T-cell (primary cell): ENCODE measurements around the gene KCNIP1. TPM values are rescaled to one million over a fixed set of nuclear protein-coding genes. Genes with fewer than 3 reads are reported as not detected.

Source experiments
- ATAC-seq, 4 experiments: fragments of 200-7000 bp in 3 of 4; fragments of 150-1000 bp in 1 of 4; cut with Tn5 transposase; replicated peaks in 1 of 4; 1 replicate in 3 of 4; 2 replicates in 1 of 4; pipeline ENCODE4 v1.10.0; 2021; ENCODE audit warnings: moderate library complexity in 3 of 4, mild to moderate bottlenecking in 2 of 4, moderate number of reproducible peaks in 1 of 4
- CTCF ChIA-PET, 2 donors: fragments of 300-600 bp; sonication (Branson Sonifier 250); formaldehyde crosslinking; loops; one replicate each; lab custom pipeline; 2022; ENCODE audit warnings: antibody characterized with exemption in 2 of 2; lab: Charles Lee
- POLR2A ChIA-PET, 2 donors: fragments of 300-600 bp; sonication (Branson Sonifier 250); formaldehyde crosslinking; loops; one replicate each; lab custom pipeline; 2022; ENCODE audit warnings: antibody characterized with exemption in 2 of 2; lab: Charles Lee
- DNase-seq, 35 experiments: peaks; one replicate each; pipeline versions ENCODE4 v3.0.0 to v3.0.0-alpha.2; 2013 to 2023
- H3K27ac ChIP-seq: one replicate; pipeline ENCODE4 v1.5.1; 2013; ENCODE audit warnings: low read length
- H3K27me3 ChIP-seq, 2 experiments: replicated peaks in 1 of 2; 1 replicate in 1 of 2; 2 replicates in 1 of 2; pipeline versions ENCODE4 v1.6.1 to v1.7.0; 2013; ENCODE audit warnings: low read length in 1 of 2, mixed read lengths in 1 of 2; ENCODE audit not compliant: control insufficient read depth in 2 of 2, insufficient read depth in 2 of 2; ENCODE audit errors: extremely low read depth in 1 of 2
- H3K36me3 ChIP-seq, 2 donors: 1 replicate in 1 of 2; 2 replicates in 1 of 2; pipeline versions ENCODE4 v1.6.1 to v1.7.0; 2013; ENCODE audit warnings: low read length in 1 of 2; ENCODE audit not compliant: control insufficient read depth in 2 of 2, insufficient read depth in 1 of 2; ENCODE audit errors: extremely low read depth in 1 of 2
- H3K4me1 ChIP-seq, 2 experiments: 1 replicate in 1 of 2; 2 replicates in 1 of 2; pipeline versions ENCODE4 v1.6.1 to v1.7.0; 2013; ENCODE audit warnings: low read length in 2 of 2, mixed read lengths in 1 of 2; ENCODE audit not compliant: insufficient read depth in 2 of 2, control insufficient read depth in 1 of 2; ENCODE audit errors: extremely low read depth in 1 of 2
- H3K4me3 ChIP-seq, 2 donors: 1 replicate in 1 of 2; 2 replicates in 1 of 2; pipeline versions ENCODE4 v1.5.1 to v1.7.0; 2013; ENCODE audit warnings: mild to moderate bottlenecking in 2 of 2, low read length in 1 of 2, moderate library complexity in 1 of 2; ENCODE audit not compliant: control insufficient read depth in 1 of 2; ENCODE audit errors: extremely low read depth in 1 of 2
- H3K9me3 ChIP-seq: 2 replicates; pipeline ENCODE4 v1.7.0; 2013
- H3K27ac Mint-ChIP-seq, 2 donors: one replicate each; pipeline ENCODE4 v1.8.0; 2020 to 2021; ENCODE audit warnings: mild to moderate bottlenecking in 2 of 2, mixed read lengths in 2 of 2
- H3K27me3 Mint-ChIP-seq, 2 donors: one replicate each; pipeline ENCODE4 v1.8.0; 2021 to 2022; ENCODE audit warnings: mixed read lengths in 2 of 2
- H3K36me3 Mint-ChIP-seq: one replicate; pipeline ENCODE4 v1.8.0; 2021; ENCODE audit warnings: mixed read lengths
- H3K4me1 Mint-ChIP-seq, 3 donors: one replicate each; pipeline ENCODE4 v1.8.0; 2020 to 2022; ENCODE audit warnings: mixed read lengths in 3 of 3, mild to moderate bottlenecking in 1 of 3
- H3K4me3 Mint-ChIP-seq, 3 donors: one replicate each; pipeline ENCODE4 v1.8.0; 2020 to 2022; ENCODE audit warnings: mild to moderate bottlenecking in 3 of 3, mixed read lengths in 3 of 3, moderate library complexity in 3 of 3
- H3K9me3 Mint-ChIP-seq, 3 donors: one replicate each; pipeline ENCODE4 v1.8.0; 2020 to 2022; ENCODE audit warnings: mixed read lengths in 3 of 3
- WGBS: methylation state at CpG from one replicate; pipeline ENCODE4 v1.1.5; 2013; ENCODE audit warnings: missing lambda C conversion rate; ENCODE audit not compliant: insufficient coverage; 5-methylcytosine and 5-hydroxymethylcytosine counted together
- total RNA-seq, 35 experiments: library from RNA in 6 of 35; stranded (reverse) in 6 of 35; fragments of 120-200 nt in 1 of 35; gene quantifications; one replicate each; pipeline versions ENCODE4 v1.2.1 to v1.2.4 and lab custom pipeline; 2013 to 2026

KCNIP1 gene
- total RNA-seq, 5 donors from 2014 or later (not counting 1 experiment from before 2014, with no cell fraction given): not detected

GRCh38 chr5:170494041-170494440 is 9.8 kb upstream of the KCNIP1 start:
- CTCF ChIA-PET: no interaction called here
- Mint-ChIP-seq H3K4me3 (no peak overlapping the region), H3K36me3 (no peaks in the 10 kb centered on the region), H3K27me3 (peaks cover 24 to 33% of the 10 kb centered on the region in 2 donors), H3K9me3 (no peaks in the 10 kb centered on the region), H3K4me1 (no peaks in the 10 kb centered on the region), H3K27ac (no peak overlapping the region)
- H3K9me3 ChIP-seq: no peaks in the 10 kb centered on the region
- 63% methylated on average over 1 of the region's 2 CpGs for WGBS
- no peak for DNase-seq
- no peaks in the 10 kb centered on the region for H3K4me1 ChIP-seq
- peaks cover 0 to 39% of the 10 kb centered on the region in 2 experiments for H3K27me3 ChIP-seq
- no peak for ATAC-seq
- H3K4me3 ChIP-seq: no peak overlapping the region
- no peaks in the 10 kb centered on the region for H3K36me3 ChIP-seq
- no peak overlapping the region for H3K27ac ChIP-seq
- POLR2A ChIA-PET: no interaction called here

- Mint-ChIP-seq H3K4me3 (no peak overlapping the region), H3K9me3 (peaks cover 0 to 3% (median 0%) of the 10 kb centered on the region in 3 donors), H3K4me1 (no peaks in the 10 kb centered on the region), H3K27me3 (peaks cover 36 to 46% of the 10 kb centered on the region in 2 donors), H3K36me3 (no peaks in the 10 kb centered on the region), H3K27ac (no peak overlapping the region)
- DNase-seq (no peak), ATAC-seq (no peak)
- no peaks in the 10 kb centered on the region for H3K36me3 ChIP-seq
- CTCF ChIA-PET: interaction anchor here in 1 of 2 donors (0.6 kb wide), 1 partner anchor 939 kb away, joined by 4 read pairs; no protein-coding TSS in a partner anchor
- H3K27ac ChIP-seq: no peak overlapping the region
- WGBS: 80% methylated on average over 10 of the region's 10 CpGs
- POLR2A ChIA-PET: no interaction called here
- H3K27me3 ChIP-seq: peaks cover 0 to 42% of the 10 kb centered on the region in 2 experiments
- no peak overlapping the region for H3K4me3 ChIP-seq
- no peaks in the 10 kb centered on the region for H3K9me3 ChIP-seq
- H3K4me1 ChIP-seq: no peaks in the 10 kb centered on the region
These were observed 7.8 kb upstream of the KCNIP1 start for GRCh38 chr5:170495825-170496661.

- DNase-seq: no peak
- Mint-ChIP-seq H3K36me3 (no peaks in the 10 kb centered on the region), H3K27ac (no peak overlapping the region), H3K9me3 (peaks cover 0 to 3% (median 0%) of the 10 kb centered on the region in 3 donors), H3K4me3 (no peak overlapping the region), H3K27me3 (peaks cover 38 to 48% of the 10 kb centered on the region in 2 donors), H3K4me1 (no peaks in the 10 kb centered on the region)
- H3K4me3 ChIP-seq: no peak overlapping the region
- H3K27me3 ChIP-seq: peaks cover 0 to 46% of the 10 kb centered on the region in 2 experiments
- H3K9me3 ChIP-seq: no peaks in the 10 kb centered on the region
- no peaks in the 10 kb centered on the region for H3K4me1 ChIP-seq
- no peaks in the 10 kb centered on the region for H3K36me3 ChIP-seq
- no peak overlapping the region for H3K27ac ChIP-seq
- no peak for ATAC-seq
- POLR2A ChIA-PET: no interaction called here
- 90% methylated on average over 6 of the region's 6 CpGs for WGBS
- CTCF ChIA-PET: no interaction called here
These were observed 7.2 kb upstream of the KCNIP1 start for GRCh38 chr5:170496662-170497028.

GRCh38 chr5:170497311-170498038 is 6.3 kb upstream of the KCNIP1 start:
- Histone ChIP-seq H3K27ac (no peak overlapping the region), H3K27me3 (peaks cover 0 to 52% of the 10 kb centered on the region in 2 experiments), H3K36me3 (no peaks in the 10 kb centered on the region), H3K4me3 (no peak overlapping the region), H3K9me3 (no peaks in the 10 kb centered on the region), H3K4me1 (no peaks in the 10 kb centered on the region)
- H3K36me3 Mint-ChIP-seq: no peaks in the 10 kb centered on the region
- peaks cover 0 to 3% (median 0%) of the 10 kb centered on the region in 3 donors for H3K9me3 Mint-ChIP-seq
- no peak overlapping the region for H3K27ac Mint-ChIP-seq
- POLR2A ChIA-PET: no interaction called here
- DNase-seq (no peak), ATAC-seq (no peak)
- WGBS: 79% methylated on average over 11 of the region's 13 CpGs
- no peaks in the 10 kb centered on the region for H3K4me1 Mint-ChIP-seq
- H3K27me3 Mint-ChIP-seq: peaks cover 45 to 55% of the 10 kb centered on the region in 2 donors
- H3K4me3 Mint-ChIP-seq: no peak overlapping the region
- CTCF ChIA-PET: no interaction called here

- H3K27ac Mint-ChIP-seq: no peak overlapping the region
- CTCF ChIA-PET: no interaction called here
These were observed 4.9 kb upstream of the KCNIP1 start for GRCh38 chr5:170498811-170499351.

GRCh38 chr5:170499621-170500020 is 4.2 kb upstream of the KCNIP1 start:
- Histone ChIP-seq H3K4me1 (no peaks in the 10 kb centered on the region), H3K27me3 (peaks cover 0 to 53% of the 10 kb centered on the region in 2 experiments), H3K4me3 (no peak overlapping the region), H3K27ac (no peak overlapping the region), H3K9me3 (no peaks in the 10 kb centered on the region), H3K36me3 (no peaks in the 10 kb centered on the region)
- POLR2A ChIA-PET: no interaction called here
- Mint-ChIP-seq H3K4me1 (peaks cover 0 to 2% (median 0%) of the 10 kb centered on the region in 3 donors), H3K9me3 (peaks cover 0 to 3% (median 0%) of the 10 kb centered on the region in 3 donors), H3K36me3 (no peaks in the 10 kb centered on the region), H3K27ac (no peak overlapping the region), H3K27me3 (peaks cover 47 to 57% of the 10 kb centered on the region in 2 donors), H3K4me3 (no peak overlapping the region)
- no peak for DNase-seq
- CTCF ChIA-PET: no interaction called here
- ATAC-seq: no peak
- WGBS: 100% methylated on average over 2 of the region's 2 CpGs

More at GRCh38 chr5:170498811-170499351, 4.9 kb upstream of the KCNIP1 start:
- no peak for ATAC-seq
- Histone ChIP-seq H3K4me1 (no peaks in the 10 kb centered on the region), H3K27ac (no peak overlapping the region), H3K27me3 (peaks cover 0 to 55% of the 10 kb centered on the region in 2 experiments), H3K4me3 (no peak overlapping the region), H3K9me3 (no peaks in the 10 kb centered on the region), H3K36me3 (no peaks in the 10 kb centered on the region)
- Mint-ChIP-seq H3K9me3 (peaks cover 0 to 3% (median 0%) of the 10 kb centered on the region in 3 donors), H3K27me3 (peaks cover 46 to 60% of the 10 kb centered on the region in 2 donors), H3K36me3 (no peaks in the 10 kb centered on the region), H3K4me1 (peaks cover 0 to 2% (median 0%) of the 10 kb centered on the region in 3 donors), H3K4me3 (no peak overlapping the region)
- DNase-seq: no peak
- POLR2A ChIA-PET: no interaction called here
- 67% methylated on average over 1 of the region's 5 CpGs for WGBS
